ENCODE results near the gene USP2. TPM values are rescaled to one million over a fixed set of nuclear protein-coding genes. Genes with fewer than 3 reads are reported as not detected.

USP2 gene
- total RNA-seq: 0.24 TPM in 1 of 2 replicates, not detected in the other

DNA sequence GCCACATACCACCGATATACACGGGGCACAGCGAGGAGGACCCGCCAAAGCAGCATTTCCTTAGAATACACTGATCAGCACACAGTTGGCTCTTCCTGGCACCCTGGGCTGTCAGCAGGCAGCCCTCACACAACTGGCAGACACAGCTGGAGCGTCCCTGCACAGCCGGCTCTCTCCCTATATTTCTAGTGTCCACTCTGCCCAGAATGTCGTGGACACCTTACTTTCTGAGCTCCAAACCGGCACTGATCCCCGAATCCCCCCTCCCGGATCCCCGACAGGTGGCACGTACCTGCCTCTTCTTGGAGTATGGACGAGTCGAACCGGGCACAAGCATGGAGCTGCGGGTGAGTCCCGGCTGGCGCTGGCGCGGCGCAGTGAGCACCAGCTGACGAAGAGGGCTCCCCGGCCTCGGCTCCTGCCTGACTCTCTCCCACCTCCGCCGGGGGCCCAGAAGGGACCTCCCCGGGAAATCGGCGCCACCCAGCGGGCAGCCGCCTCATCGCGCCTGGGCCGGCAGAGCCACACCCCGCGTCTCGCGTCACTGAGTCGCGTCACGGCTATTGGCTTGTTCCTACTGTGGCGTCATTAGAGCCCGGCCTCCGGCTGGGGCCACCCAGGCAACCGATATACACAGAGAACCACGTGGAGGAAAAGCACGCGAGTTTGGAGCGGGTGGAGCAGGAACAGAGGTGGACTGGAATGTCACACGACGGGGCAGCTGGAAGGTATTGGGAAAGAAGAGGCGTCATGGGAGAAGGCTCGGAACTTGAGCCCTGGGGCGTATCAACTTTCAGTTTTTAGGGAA is at the start of gene USP2:
TSS of gene USP2 (minus strand) at position 510 of the 808 bp plus-strand sequence. CDS start 8,210 bp downstream, outside the sequence.
- Mint-ChIP-seq H3K9me3 (no peaks in the 10 kb centered on the region), H3K36me3 (ENCODE audit: low read depth) (no peaks in the 10 kb centered on the region), H3K4me3 (no peak within 1 kb of the TSS), H3K27ac (peak within 1 kb of the TSS; percentile 21), H3K4me1 (no peaks in the 10 kb centered on the region), H3K27me3 (peaks cover 3% of the 10 kb centered on the region)
- peak; percentile 96 for DNase-seq
- TF ChIP-seq CTCF (IDR thresholded peaks at IDR 0.05): peak; percentile 46
- intact Hi-C loops (cut with micrococcal nuclease): loop anchor here (1.0 to 2.0 kb wide), 8 partner anchors 17 to 1566 kb away; partner anchors contain the start of genes CBL and RNF26
- ChIA-PET POLR2A (interaction anchor here (0.6 to 0.9 kb wide), 2 partner anchors 47 to 173 kb away, joined by 3 to 9 read pairs; no protein-coding TSS in a partner anchor), CTCF (interaction anchor here (0.7 to 1.5 kb wide), 6 partner anchors 8 to 58 kb away, joined by 3 to 19 read pairs (median 3); no protein-coding TSS in a partner anchor)
- ATAC-seq (ENCODE audit: low read depth): peak; percentile 99

GRCh38 chr11:119427279-119427678 is 45.8 kb upstream of the USP2 start:
- H3K4me3 Mint-ChIP-seq: no peak overlapping the region
- no peaks in the 10 kb centered on the region for H3K9me3 Mint-ChIP-seq
- peaks cover 9% of the 10 kb centered on the region for H3K4me1 Mint-ChIP-seq
- TF ChIP-seq CTCF (IDR thresholded peaks at IDR 0.05): no peak
- ChIA-PET POLR2A (no interaction called here), CTCF (no interaction called here)
- ATAC-seq (ENCODE audit: low read depth) (no peak), DNase-seq (no peak)
- no peak overlapping the region for H3K27ac Mint-ChIP-seq
- peaks cover 58% of the 10 kb centered on the region for H3K27me3 Mint-ChIP-seq
- no peaks in the 10 kb centered on the region for H3K36me3 Mint-ChIP-seq (ENCODE audit: low read depth)
- intact Hi-C loops (cut with micrococcal nuclease): no loop called here

GRCh38 chr11:119426142-119426541 is 44.7 kb upstream of the USP2 start:
- POLR2A ChIA-PET: no interaction called here
- no peak overlapping the region for H3K27ac Mint-ChIP-seq

DNA sequence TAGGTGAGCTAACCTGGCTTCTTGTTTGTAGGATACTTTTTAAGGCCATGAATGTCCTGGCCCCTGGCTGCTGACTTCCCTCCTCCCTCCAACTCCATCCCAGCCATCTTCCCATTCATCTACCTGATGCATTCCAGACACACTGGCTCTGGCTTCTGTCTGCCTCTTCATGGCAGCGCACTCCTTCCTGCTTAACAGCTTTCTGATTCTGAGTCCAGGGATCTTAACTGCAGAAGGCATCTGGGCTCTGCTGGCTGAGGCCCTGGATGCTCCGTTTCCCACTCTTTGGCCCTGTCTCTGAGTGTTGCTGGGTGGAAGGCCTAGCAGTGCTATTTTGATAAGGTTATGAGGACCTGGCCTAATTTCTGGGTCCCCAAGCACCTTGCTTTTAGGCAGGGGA is 43.3 kb upstream of the USP2 start:
- ATAC-seq (ENCODE audit: low read depth) (no peak), DNase-seq (no peak)
- H3K36me3 Mint-ChIP-seq (ENCODE audit: low read depth): no peaks in the 10 kb centered on the region
- intact Hi-C loops (cut with micrococcal nuclease): no loop called here
- no peak overlapping the region for H3K27ac Mint-ChIP-seq
- no peaks in the 10 kb centered on the region for H3K9me3 Mint-ChIP-seq
- no peak for TF ChIP-seq CTCF (IDR thresholded peaks at IDR 0.05)
- ChIA-PET CTCF (no interaction called here), POLR2A (no interaction called here)
- no peak overlapping the region for H3K4me3 Mint-ChIP-seq
- peaks cover 17% of the 10 kb centered on the region for H3K4me1 Mint-ChIP-seq
- peaks cover 63% of the 10 kb centered on the region for H3K27me3 Mint-ChIP-seq

More at GRCh38 chr11:119426142-119426541, 44.7 kb upstream of the USP2 start:
- ATAC-seq (ENCODE audit: low read depth): no peak
- Mint-ChIP-seq H3K27me3 (peaks cover 60% of the 10 kb centered on the region), H3K9me3 (no peaks in the 10 kb centered on the region), H3K4me3 (no peak overlapping the region), H3K4me1 (peaks cover 17% of the 10 kb centered on the region), H3K36me3 (ENCODE audit: low read depth) (no peaks in the 10 kb centered on the region)
- no peak for DNase-seq
- intact Hi-C loops (cut with micrococcal nuclease): no loop called here
- CTCF ChIA-PET: no interaction called here
- no peak for TF ChIP-seq CTCF (IDR thresholded peaks at IDR 0.05)

DNA sequence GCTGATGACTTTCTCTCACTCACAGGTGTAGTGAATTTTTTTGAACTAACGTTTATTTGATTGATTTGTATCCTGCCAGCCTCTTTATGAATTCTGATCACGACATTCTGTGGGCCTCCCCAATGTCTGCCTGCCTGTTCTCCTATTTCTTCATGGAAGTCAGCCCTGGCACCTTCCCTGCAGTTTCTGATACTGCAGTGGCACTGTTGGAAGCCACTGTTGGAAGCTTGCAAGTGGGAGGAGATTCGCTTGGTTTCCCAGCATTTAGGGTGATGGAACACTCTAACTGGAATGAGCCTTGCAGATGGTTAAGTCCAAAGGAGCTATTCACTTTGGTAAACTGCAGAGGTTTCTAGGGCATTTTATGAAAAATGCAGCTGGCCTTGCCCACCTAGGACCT is 42.8 kb upstream of the USP2 start:
- no peak for TF ChIP-seq CTCF (IDR thresholded peaks at IDR 0.05)
- H3K27me3 Mint-ChIP-seq: peaks cover 65% of the 10 kb centered on the region
- no peaks in the 10 kb centered on the region for H3K9me3 Mint-ChIP-seq
- DNase-seq: no peak
- H3K27ac Mint-ChIP-seq: no peak overlapping the region
- H3K4me1 Mint-ChIP-seq: peaks cover 17% of the 10 kb centered on the region
- CTCF ChIA-PET: no interaction called here
- no peak for ATAC-seq (ENCODE audit: low read depth)
- H3K4me3 Mint-ChIP-seq: no peak overlapping the region
- POLR2A ChIA-PET: no interaction called here
- intact Hi-C loops (cut with micrococcal nuclease): no loop called here
- H3K36me3 Mint-ChIP-seq (ENCODE audit: low read depth): no peaks in the 10 kb centered on the region

Data from activated B cell treated with CpG ODN at 0.5 μM for 24 hours (primary cell).